Measurements from ENCODE around the gene EP300.

EP300 gene

GRCh38 chr22:41078931-41079330 lies 13.5 kb upstream of the EP300 start:
- Histone ChIP-seq H3K4me3 (ENCODE audit: control insufficient read depth in 1 of 7, extremely low read depth in 1 of 7, insufficient read depth in 4 of 7, low read depth in 2 of 7, low read length in 6 of 7) (no peak overlapping the region), H3K4me1 (ENCODE audit: control extremely low read depth in 1 of 4, control insufficient read depth in 4 of 4, insufficient read depth in 4 of 4, low read length in 3 of 4) (no peaks in the 10 kb centered on the region), H3K27ac (ENCODE audit: insufficient read depth in 1 of 2, low read depth in 1 of 2, low read length in 2 of 2, poor library complexity in 1 of 2, severe bottlenecking in 2 of 2) (no peak overlapping the region), H3K27me3 (replicated peaks in 2 of 5; ENCODE audit: control insufficient read depth in 4 of 5, insufficient read depth in 5 of 5, low read length in 4 of 5) (no peaks in the 10 kb centered on the region), H3K9me3 (ENCODE audit: control extremely low read depth in 1 of 5, control insufficient read depth in 4 of 5, insufficient read depth in 2 of 5, low read depth in 1 of 5, low read length in 4 of 5) (no peaks in the 10 kb centered on the region), H3K36me3 (ENCODE audit: control insufficient read depth in 4 of 4, insufficient read depth in 4 of 4, low read length in 3 of 4) (no peaks in the 10 kb centered on the region)
- 75% methylated on average over 1 of the region's 1 CpG for WGBS (ENCODE audit: insufficient coverage)
- DNase-seq: no peak
- ChIA-PET CTCF (interaction anchor here (1.0 kb wide), 1 partner anchor 9 kb away, joined by 3 read pairs; no protein-coding TSS in a partner anchor), POLR2A (interaction anchor here (0.7 kb wide), 1 partner anchor 82 kb away, joined by 3 read pairs; no protein-coding TSS in a partner anchor)

DNA sequence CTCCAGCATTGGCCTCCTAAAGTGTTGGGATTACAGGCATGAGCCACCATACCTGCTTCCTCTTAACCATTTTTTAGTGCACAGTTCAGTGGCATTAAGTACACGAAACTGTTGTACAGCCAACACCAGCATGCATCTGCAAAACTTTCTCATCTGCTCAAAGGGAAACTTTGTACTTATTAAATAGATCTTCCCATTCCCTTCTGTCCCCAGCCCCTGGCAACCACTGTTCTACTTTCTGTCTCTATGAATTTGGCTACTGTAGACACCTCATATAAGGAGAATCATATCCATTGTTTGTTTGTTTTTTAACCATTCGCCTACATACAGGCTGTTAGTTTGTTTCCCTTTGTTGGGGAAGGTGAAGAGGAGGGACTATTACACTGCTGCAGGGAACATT lies 6.5 kb upstream of the EP300 start:
- H3K4me3 ChIP-seq (ENCODE audit: control insufficient read depth in 1 of 7, extremely low read depth in 1 of 7, insufficient read depth in 4 of 7, low read depth in 2 of 7, low read length in 6 of 7): no peak overlapping the region
- peaks cover 3 to 5% (median 4%) of the 10 kb centered on the region in 4 experiments for H3K4me1 ChIP-seq (ENCODE audit: control extremely low read depth in 1 of 4, control insufficient read depth in 4 of 4, insufficient read depth in 4 of 4, low read length in 3 of 4)
- CTCF ChIA-PET: no interaction called here
- no peaks in the 10 kb centered on the region for H3K9me3 ChIP-seq (ENCODE audit: control extremely low read depth in 1 of 5, control insufficient read depth in 4 of 5, insufficient read depth in 2 of 5, low read depth in 1 of 5, low read length in 4 of 5)
- DNase-seq: no peak
- H3K36me3 ChIP-seq (ENCODE audit: control insufficient read depth in 4 of 4, insufficient read depth in 4 of 4, low read length in 3 of 4): no peaks in the 10 kb centered on the region
- POLR2A ChIA-PET: no interaction called here
- no peak overlapping the region for H3K27ac ChIP-seq (ENCODE audit: insufficient read depth in 1 of 2, low read depth in 1 of 2, low read length in 2 of 2, poor library complexity in 1 of 2, severe bottlenecking in 2 of 2)
- 78% methylated on average over 1 of the region's 2 CpGs for WGBS (ENCODE audit: insufficient coverage)
- H3K27me3 ChIP-seq (replicated peaks in 2 of 5; ENCODE audit: control insufficient read depth in 4 of 5, insufficient read depth in 5 of 5, low read length in 4 of 5): no peaks in the 10 kb centered on the region

GRCh38 chr22:41091132-41092022 lies 1.0 kb upstream of the EP300 start:
- Histone ChIP-seq H3K36me3 (ENCODE audit: control insufficient read depth in 4 of 4, insufficient read depth in 4 of 4, low read length in 3 of 4) (no peaks in the 10 kb centered on the region), H3K4me3 (ENCODE audit: control insufficient read depth in 1 of 7, extremely low read depth in 1 of 7, insufficient read depth in 4 of 7, low read depth in 2 of 7, low read length in 6 of 7) (peak overlapping the region; percentile 86 to 94 (median 91)), H3K9me3 (ENCODE audit: control extremely low read depth in 1 of 5, control insufficient read depth in 4 of 5, insufficient read depth in 2 of 5, low read depth in 1 of 5, low read length in 4 of 5) (no peaks in the 10 kb centered on the region), H3K27ac (ENCODE audit: insufficient read depth in 1 of 2, low read depth in 1 of 2, low read length in 2 of 2, poor library complexity in 1 of 2, severe bottlenecking in 2 of 2) (peak overlapping the region; percentile 96 to 98), H3K4me1 (ENCODE audit: control extremely low read depth in 1 of 4, control insufficient read depth in 4 of 4, insufficient read depth in 4 of 4, low read length in 3 of 4) (peaks cover 23 to 36% (median 30%) of the 10 kb centered on the region in 4 experiments), H3K27me3 (replicated peaks in 2 of 5; ENCODE audit: control insufficient read depth in 4 of 5, insufficient read depth in 5 of 5, low read length in 4 of 5) (no peaks in the 10 kb centered on the region)
- DNase-seq: peak; percentile 99
- CTCF ChIA-PET: interaction anchor here (2.7 kb wide), 1 partner anchor 140 kb away, joined by 18 read pairs; the partner anchor contains the start of gene RBX1
- under 1% methylated on average over 53 of the region's 67 CpGs for WGBS (ENCODE audit: insufficient coverage)
- POLR2A ChIA-PET: interaction anchor here (1.1 to 3.0 kb wide), 3 partner anchors 69 to 140 kb away, joined by 4 to 27 read pairs (median 17); partner anchors contain the start of gene RBX1

DNA sequence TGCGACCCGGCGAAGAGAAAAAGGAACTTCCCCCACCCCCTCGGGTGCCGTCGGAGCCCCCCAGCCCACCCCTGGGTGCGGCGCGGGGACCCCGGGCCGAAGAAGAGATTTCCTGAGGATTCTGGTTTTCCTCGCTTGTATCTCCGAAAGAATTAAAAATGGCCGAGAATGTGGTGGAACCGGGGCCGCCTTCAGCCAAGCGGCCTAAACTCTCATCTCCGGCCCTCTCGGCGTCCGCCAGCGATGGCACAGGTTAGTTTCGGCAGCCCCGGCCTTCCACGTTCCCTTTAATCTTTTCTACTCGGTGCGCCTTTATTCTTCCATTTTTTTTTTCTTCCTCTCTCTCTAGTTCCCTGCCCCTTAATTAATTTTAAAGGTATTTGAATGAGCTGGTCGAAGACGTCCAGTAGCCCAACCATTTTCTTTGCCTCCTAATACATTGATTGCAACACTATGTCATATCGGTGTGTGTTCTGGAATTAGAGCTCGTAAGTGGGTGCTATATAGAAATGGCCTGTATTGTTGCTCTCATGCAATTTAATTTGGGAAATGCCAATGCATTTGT lies 537 bp downstream of the EP300 start:
- 0% methylated on average over 12 of the region's 31 CpGs for WGBS (ENCODE audit: insufficient coverage)
- Histone ChIP-seq H3K9me3 (ENCODE audit: control extremely low read depth in 1 of 5, control insufficient read depth in 4 of 5, insufficient read depth in 2 of 5, low read depth in 1 of 5, low read length in 4 of 5) (no peaks in the 10 kb centered on the region), H3K27me3 (replicated peaks in 2 of 5; ENCODE audit: control insufficient read depth in 4 of 5, insufficient read depth in 5 of 5, low read length in 4 of 5) (no peaks in the 10 kb centered on the region), H3K4me1 (ENCODE audit: control extremely low read depth in 1 of 4, control insufficient read depth in 4 of 4, insufficient read depth in 4 of 4, low read length in 3 of 4) (peaks cover 23 to 46% (median 37%) of the 10 kb centered on the region in 4 experiments), H3K36me3 (ENCODE audit: control insufficient read depth in 4 of 4, insufficient read depth in 4 of 4, low read length in 3 of 4) (no peaks in the 10 kb centered on the region), H3K27ac (ENCODE audit: insufficient read depth in 1 of 2, low read depth in 1 of 2, low read length in 2 of 2, poor library complexity in 1 of 2, severe bottlenecking in 2 of 2) (peak overlapping the region; percentile 96 to 98), H3K4me3 (ENCODE audit: control insufficient read depth in 1 of 7, extremely low read depth in 1 of 7, insufficient read depth in 4 of 7, low read depth in 2 of 7, low read length in 6 of 7) (peak overlapping the region; percentile 84 to 94 (median 91))
- ChIA-PET CTCF (interaction anchor here (1.8 to 3.1 kb wide), 4 partner anchors 141 to 171 kb away, joined by 4 to 18 read pairs (median 9); partner anchors contain the start of gene RBX1), POLR2A (interaction anchor here (0.5 to 3.0 kb wide), 6 partner anchors 23 to 328 kb away, joined by 3 to 27 read pairs (median 6); partner anchors contain the start of gene RBX1)
- peak; percentile 35 to 71 (median 62) for DNase-seq

- Histone ChIP-seq H3K27me3 (replicated peaks in 2 of 5; ENCODE audit: control insufficient read depth in 4 of 5, insufficient read depth in 5 of 5, low read length in 4 of 5) (no peaks in the 10 kb centered on the region), H3K4me1 (ENCODE audit: control extremely low read depth in 1 of 4, control insufficient read depth in 4 of 4, insufficient read depth in 4 of 4, low read length in 3 of 4) (peaks cover 23 to 46% (median 37%) of the 10 kb centered on the region in 4 experiments), H3K9me3 (ENCODE audit: control extremely low read depth in 1 of 5, control insufficient read depth in 4 of 5, insufficient read depth in 2 of 5, low read depth in 1 of 5, low read length in 4 of 5) (no peaks in the 10 kb centered on the region), H3K27ac (ENCODE audit: insufficient read depth in 1 of 2, low read depth in 1 of 2, low read length in 2 of 2, poor library complexity in 1 of 2, severe bottlenecking in 2 of 2) (peak overlapping the region in 1 of 2 experiments; percentile 98), H3K36me3 (ENCODE audit: control insufficient read depth in 4 of 4, insufficient read depth in 4 of 4, low read length in 3 of 4) (peaks cover 0 to 4% (median 1%) of the 10 kb centered on the region in 4 experiments), H3K4me3 (ENCODE audit: control insufficient read depth in 1 of 7, extremely low read depth in 1 of 7, insufficient read depth in 4 of 7, low read depth in 2 of 7, low read length in 6 of 7) (peak overlapping the region in 6 of 7 experiments; percentile 84 to 94 (median 92))
- ChIA-PET CTCF (interaction anchor here (0.6 to 3.1 kb wide), 6 partner anchors 129 to 172 kb away, joined by 3 to 18 read pairs (median 5); partner anchors contain the start of gene RBX1), POLR2A (interaction anchor here (0.9 to 1.6 kb wide), 3 partner anchors 11 to 142 kb away, joined by 3 to 6 read pairs (median 4); partner anchors contain the start of gene RBX1)
- peak in 2 of 3 donors; percentile 28 to 36 for DNase-seq
- 4% methylated on average over 5 of the region's 5 CpGs for WGBS (ENCODE audit: insufficient coverage)
Measured at GRCh38 chr22:41094041-41094593, 1.7 kb downstream of the EP300 start.

DNA sequence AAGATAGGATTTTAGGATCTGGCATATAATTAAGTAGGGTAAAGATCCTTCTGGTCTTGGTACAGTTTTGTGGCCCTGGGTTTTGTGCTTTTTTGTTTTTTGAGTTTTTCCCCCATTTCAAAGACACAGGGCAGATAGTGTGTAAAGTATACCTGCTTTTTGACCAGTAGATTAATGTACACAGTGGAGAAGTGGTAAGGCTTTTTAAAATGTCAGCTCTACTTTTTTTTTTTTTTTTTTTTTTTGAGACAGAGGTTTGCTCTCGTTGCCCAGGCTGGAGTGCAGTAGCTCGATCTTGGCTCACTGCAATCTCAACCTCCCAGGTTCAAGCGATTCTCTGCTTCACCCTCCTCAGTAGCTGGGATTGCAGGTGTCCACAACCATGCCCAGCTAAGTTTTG lies 4.0 kb downstream of the EP300 start:
- no peak for DNase-seq
- H3K4me3 ChIP-seq (ENCODE audit: control insufficient read depth in 1 of 7, extremely low read depth in 1 of 7, insufficient read depth in 4 of 7, low read depth in 2 of 7, low read length in 6 of 7): peak overlapping the region in 1 of 7 experiments; percentile 2
- H3K9me3 ChIP-seq (ENCODE audit: control extremely low read depth in 1 of 5, control insufficient read depth in 4 of 5, insufficient read depth in 2 of 5, low read depth in 1 of 5, low read length in 4 of 5): no peaks in the 10 kb centered on the region
- H3K4me1 ChIP-seq (ENCODE audit: control extremely low read depth in 1 of 4, control insufficient read depth in 4 of 4, insufficient read depth in 4 of 4, low read length in 3 of 4): peaks cover 18 to 38% (median 31%) of the 10 kb centered on the region in 4 experiments
- peaks cover 0 to 5% (median 3%) of the 10 kb centered on the region in 4 experiments for H3K36me3 ChIP-seq (ENCODE audit: control insufficient read depth in 4 of 4, insufficient read depth in 4 of 4, low read length in 3 of 4)
- ChIA-PET POLR2A (interaction anchor here (0.7 to 1.2 kb wide), 3 partner anchors 10 to 148 kb away, joined by 3 to 8 read pairs (median 3); partner anchors contain the start of gene RBX1), CTCF (interaction anchor here (0.9 kb wide), 1 partner anchor 10 kb away, joined by 3 read pairs; no protein-coding TSS in a partner anchor)
- H3K27ac ChIP-seq (ENCODE audit: insufficient read depth in 1 of 2, low read depth in 1 of 2, low read length in 2 of 2, poor library complexity in 1 of 2, severe bottlenecking in 2 of 2): peak overlapping the region in 1 of 2 experiments; percentile 26
- 83% methylated on average over 1 of the region's 3 CpGs for WGBS (ENCODE audit: insufficient coverage)
- no peaks in the 10 kb centered on the region for H3K27me3 ChIP-seq (replicated peaks in 2 of 5; ENCODE audit: control insufficient read depth in 4 of 5, insufficient read depth in 5 of 5, low read length in 4 of 5)

Measured in common myeloid progenitor, CD34-positive (primary cell).